Fibroblast of skin of left biceps (primary cell): ENCODE data around the gene RTN3.
"Not testable (repeated sequence)": the region's sequence is repeated elsewhere in the genome, so short reads cannot be mapped to it uniquely, and the experiment has no call there.

Source experiments
- DNase-seq, 2 experiments: peaks; one replicate each; pipeline ENCODE4 v3.0.0-alpha.2; 2013; ENCODE audit warnings: low read depth in 2 of 2

Gene RTN3

GRCh38 chr11:63681321-63682065 lies at the start of gene RTN3:
Gene RTN3, plus strand, starts transcription at chr11:63681500. Its CDS starts 137 bp downstream, at chr11:63681637.
- DNase-seq: peak; percentile 91 to 94

- peak; percentile 9 to 21 for DNase-seq
Observed at GRCh38 chr11:63635762-63636465, 45.4 kb upstream of the RTN3 start.

- DNase-seq: not testable (repeated sequence)
Observed at GRCh38 chr11:63638436-63638835, 42.9 kb upstream of the RTN3 start.

- DNase-seq: no peak
Observed at GRCh38 chr11:63639199-63639832, 42.0 kb upstream of the RTN3 start.

- no peak for DNase-seq
Observed at GRCh38 chr11:63641727-63642126, 39.6 kb upstream of the RTN3 start.

- no peak for DNase-seq
Observed at GRCh38 chr11:63643205-63643604, 38.1 kb upstream of the RTN3 start.

GRCh38 chr11:63652671-63653070 lies 28.6 kb upstream of the RTN3 start:
- DNase-seq: no peak

- no peak for DNase-seq
Observed at GRCh38 chr11:63660972-63661371, 20.3 kb upstream of the RTN3 start.

- DNase-seq: no peak
Observed at GRCh38 chr11:63663809-63664208, 17.5 kb upstream of the RTN3 start.

- DNase-seq: no peak
Observed at GRCh38 chr11:63666874-63667273, 14.4 kb upstream of the RTN3 start.

GRCh38 chr11:63667995-63668795 lies 13.1 kb upstream of the RTN3 start:
- peak; percentile 78 for DNase-seq

- DNase-seq: no peak
Observed at GRCh38 chr11:63670096-63670432, 11.2 kb upstream of the RTN3 start.

- DNase-seq: no peak
Observed at GRCh38 chr11:63670433-63671321, 10.6 kb upstream of the RTN3 start.

- DNase-seq: peak; percentile 86 to 87
Observed at GRCh38 chr11:63671322-63672155, 9.8 kb upstream of the RTN3 start, which contains the start of gene ATL3. Gene ATL3, minus strand, starts transcription at chr11:63671376. Its CDS starts 41 bp downstream, at chr11:63671335.

- no peak for DNase-seq
Observed at GRCh38 chr11:63672156-63672463, 9.2 kb upstream of the RTN3 start.

GRCh38 chr11:63672936-63673539 lies 8.3 kb upstream of the RTN3 start:
- DNase-seq: no peak

- DNase-seq: no peak
Observed at GRCh38 chr11:63673579-63673978, 7.7 kb upstream of the RTN3 start.

- DNase-seq: no peak
Observed at GRCh38 chr11:63680834-63681320, 423 bp upstream of the RTN3 start.
